H9 (cell line): ENCODE measurements around the gene ENHO. TPM values are rescaled to one million over a fixed set of nuclear protein-coding genes. Genes with fewer than 3 reads are reported as not detected.

Experiments
- DNase-seq: peaks from one replicate; pipeline ENCODE4 v3.0.0-alpha.2; 2017
- H2AFZ ChIP-seq: one replicate; pipeline ENCODE4 v1.6.1; 2013; ENCODE audit warnings: mild to moderate bottlenecking, low read length, control low read depth, moderate library complexity
- H2AK5ac ChIP-seq: 2 replicates; pipeline ENCODE4 v1.6.1; 2013; ENCODE audit warnings: low read length, control low read depth, mixed read lengths; ENCODE audit not compliant: insufficient read length
- H2BK120ac ChIP-seq: one replicate; pipeline ENCODE4 v1.6.1; 2013; ENCODE audit warnings: low read depth, mild to moderate bottlenecking, low read length, control low read depth, inconsistent platforms; ENCODE audit not compliant: poor library complexity, severe bottlenecking
- H2BK12ac ChIP-seq: 2 replicates; pipeline ENCODE4 v1.6.1; 2013; ENCODE audit warnings: low read length, control low read depth, mixed read lengths, low read depth; ENCODE audit not compliant: insufficient read length
- H2BK15ac ChIP-seq: 2 replicates; pipeline ENCODE4 v1.6.1; 2013; ENCODE audit warnings: low read depth, low read length, control low read depth
- H2BK20ac ChIP-seq: one replicate; pipeline ENCODE4 v1.6.1; 2013; ENCODE audit warnings: low read depth, mild to moderate bottlenecking, low read length, control low read depth, inconsistent platforms; ENCODE audit not compliant: poor library complexity, severe bottlenecking
- H2BK5ac ChIP-seq: 2 replicates; pipeline ENCODE4 v1.6.1; 2013; ENCODE audit warnings: low read length, control low read depth, mixed read lengths; ENCODE audit not compliant: insufficient read length
- H3K14ac ChIP-seq: 2 replicates; pipeline ENCODE4 v1.6.1; 2013; ENCODE audit warnings: low read length, control low read depth; ENCODE audit not compliant: insufficient read depth
- H3K18ac ChIP-seq: 2 replicates; pipeline ENCODE4 v1.6.1; 2013; ENCODE audit warnings: low read depth, mild to moderate bottlenecking, mixed read lengths, low read length, control low read depth; ENCODE audit not compliant: insufficient read length
- H3K23ac ChIP-seq: 2 replicates; pipeline ENCODE4 v1.6.1; 2013; ENCODE audit warnings: low read length, control low read depth, mixed read lengths, low read depth; ENCODE audit not compliant: insufficient read length
- H3K23me2 ChIP-seq: 2 replicates; pipeline ENCODE4 v1.6.1; 2013; ENCODE audit warnings: low read depth, mild to moderate bottlenecking, mixed read lengths, low read length, control low read depth; ENCODE audit not compliant: insufficient read length, poor library complexity, severe bottlenecking
- H3K27ac ChIP-seq: 2 replicates; pipeline ENCODE4 v1.5.1; 2013; ENCODE audit warnings: low read length, control low read depth, mixed read lengths, low read depth; ENCODE audit not compliant: insufficient read length
- H3K27me3 ChIP-seq: 2 replicates; pipeline ENCODE4 v1.6.1; 2013; ENCODE audit warnings: low read length, control low read depth, inconsistent platforms; ENCODE audit not compliant: insufficient read depth
- H3K4ac ChIP-seq: 2 replicates; pipeline ENCODE4 v1.6.1; 2013; ENCODE audit warnings: low read depth, mild to moderate bottlenecking, control low read depth, inconsistent platforms, low read length, moderate library complexity
- H3K4me1 ChIP-seq: 2 replicates; pipeline ENCODE4 v1.6.1; 2013; ENCODE audit warnings: low read length, control low read depth, inconsistent platforms; ENCODE audit not compliant: insufficient read depth
- H3K4me2 ChIP-seq: 2 replicates; pipeline ENCODE4 v1.6.1; 2013; ENCODE audit warnings: low read length, control low read depth, mixed read lengths; ENCODE audit not compliant: insufficient read length, insufficient read depth
- H3K56ac ChIP-seq: 2 replicates; pipeline ENCODE4 v1.6.1; 2013; ENCODE audit warnings: low read depth, mild to moderate bottlenecking, mixed read lengths, low read length, control low read depth; ENCODE audit not compliant: insufficient read length
- H3K79me1 ChIP-seq: 2 replicates; pipeline ENCODE4 v1.6.1; 2013; ENCODE audit warnings: low read depth, mild to moderate bottlenecking, moderate library complexity, low read length, control low read depth, inconsistent platforms; ENCODE audit not compliant: insufficient read depth, poor library complexity, severe bottlenecking
- H3K79me2 ChIP-seq: 2 replicates; pipeline ENCODE4 v1.6.1; 2013; ENCODE audit warnings: low read length, control low read depth, inconsistent platforms; ENCODE audit not compliant: insufficient read depth
- H3K9ac ChIP-seq: 2 replicates; pipeline ENCODE4 v1.6.1; 2013; ENCODE audit warnings: low read length, control low read depth, mixed read lengths; ENCODE audit not compliant: insufficient read length; ENCODE audit errors: extremely low read depth
- H3K9me3 ChIP-seq: one replicate; pipeline ENCODE4 v1.6.1; 2013; ENCODE audit warnings: low read depth, low read length, inconsistent platforms; ENCODE audit not compliant: control insufficient read depth
- H3T11ph ChIP-seq: one replicate; pipeline ENCODE4 v1.6.1; 2013; ENCODE audit warnings: mild to moderate bottlenecking, low read length, control low read depth, inconsistent platforms
- H4K20me1 ChIP-seq: one replicate; pipeline ENCODE4 v1.6.1; 2013; ENCODE audit not compliant: control insufficient read depth, insufficient read length, insufficient read depth
- H4K5ac ChIP-seq: 2 replicates; pipeline ENCODE4 v1.6.1; 2013; ENCODE audit warnings: low read depth, mild to moderate bottlenecking, mixed read lengths, low read length, control low read depth; ENCODE audit not compliant: insufficient read length
- H4K8ac ChIP-seq: replicated peaks from 2 replicates; pipeline ENCODE4 v1.6.1; 2013; ENCODE audit warnings: low read length, control low read depth, mixed read lengths, low read depth; ENCODE audit not compliant: insufficient read length
- H4K91ac ChIP-seq: 2 replicates; pipeline ENCODE4 v1.6.1; 2013; ENCODE audit warnings: low read depth, mild to moderate bottlenecking, moderate library complexity, mixed read lengths, low read length, control low read depth; ENCODE audit not compliant: insufficient read length
- H3K27ac Mint-ChIP-seq, 3 experiments: 2 replicates in 2 of 3; 3 replicates in 1 of 3; pipeline ENCODE4 v1.8.0; 2020 to 2021; ENCODE audit warnings: mixed read lengths in 3 of 3, mild to moderate bottlenecking in 1 of 3, moderate library complexity in 1 of 3
- H3K27me3 Mint-ChIP-seq: 2 replicates; pipeline ENCODE4 v1.8.0; 2021; ENCODE audit warnings: low read depth, mild to moderate bottlenecking, moderate library complexity, mixed read lengths
- H3K36me3 Mint-ChIP-seq, 3 experiments: 2 replicates in 2 of 3; 3 replicates in 1 of 3; pipeline ENCODE4 v1.8.0; 2020 to 2021; ENCODE audit warnings: low read depth in 3 of 3, mixed read lengths in 3 of 3; ENCODE audit not compliant: insufficient read depth in 1 of 3
- H3K4me1 Mint-ChIP-seq, 2 experiments: 2 replicates each; pipeline ENCODE4 v1.8.0; 2020; ENCODE audit warnings: mixed read lengths in 2 of 2
- H3K4me3 Mint-ChIP-seq, 2 experiments: 2 replicates in 1 of 2; 3 replicates in 1 of 2; pipeline ENCODE4 v1.8.0; 2020 to 2021; ENCODE audit warnings: mild to moderate bottlenecking in 2 of 2, mixed read lengths in 2 of 2, moderate library complexity in 1 of 2
- H3K9me3 Mint-ChIP-seq, 2 experiments: 2 replicates in 1 of 2; 3 replicates in 1 of 2; pipeline ENCODE4 v1.8.0; 2020; ENCODE audit warnings: mild to moderate bottlenecking in 2 of 2, mixed read lengths in 2 of 2, moderate library complexity in 1 of 2
- CTCF ChIP-seq: fragments of 200-600 bp; sonication (generic); conservative IDR thresholded peaks from 3 replicates; pipeline ENCODE4 v1.8.0; 2021; ENCODE audit warnings: antibody characterized with exemption, mild to moderate bottlenecking
- WGBS: extraction: QIAGEN DNeasy Blood & Tissue Kit; methylation state at CpG from one replicate; pipeline ENCODE4 v1.1.7; 2013; ENCODE audit warnings: missing lambda C conversion rate, low lambda C conversion rate, mixed read lengths; ENCODE audit not compliant: insufficient read length; ENCODE audit errors: extremely low coverage; 5-methylcytosine and 5-hydroxymethylcytosine counted together
- total RNA-seq: library from RNA; stranded (reverse); gene quantifications from 2 replicates; pipeline ENCODE4 v1.2.1, GENCODE V29; 2021

ENHO gene
- total RNA-seq, 1 experiment from 2014 or later: 14.5 TPM

DNA sequence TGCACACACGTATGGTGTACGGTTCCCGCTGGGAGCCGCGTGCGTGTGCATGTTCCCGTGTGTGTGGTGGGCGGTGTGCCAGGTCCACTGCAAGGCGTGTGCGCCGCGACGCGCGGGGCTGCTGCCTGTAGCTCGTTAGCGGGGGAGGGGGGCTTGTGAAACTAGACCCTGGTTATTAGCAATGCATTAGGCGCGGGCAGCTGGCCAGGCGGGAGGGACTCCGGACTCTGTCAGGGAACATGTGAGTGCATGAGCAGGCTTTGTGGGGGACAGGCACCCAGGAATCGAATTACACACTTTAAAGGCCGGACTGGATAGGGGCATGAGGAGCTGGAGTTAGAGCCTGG, 32.2 kb upstream of the ENHO start:
- no peak overlapping the region for H4K5ac ChIP-seq
- no peaks in the 10 kb centered on the region for H4K20me1 ChIP-seq
- no CpG with 5 or more reads among the region's 23 CpGs for WGBS
- Mint-ChIP-seq H3K36me3 (no peaks in the 10 kb centered on the region), H3K27me3 (peaks cover 3% of the 10 kb centered on the region), H3K4me1 (peaks cover 31 to 40% of the 10 kb centered on the region in 2 experiments), H3K27ac (peak overlapping the region in 1 of 3 experiments; percentile 71; a peak in 1 of 7 replicates), H3K4me3 (0 out of 5 replicates have a peak overlapping the region, but pooled peaks of 1 of the 2 experiments have one; percentile 26), H3K9me3 (no peaks in the 10 kb centered on the region; a peak in 1 of 5 replicates)
- no peak overlapping the region for H2AFZ ChIP-seq
- no peak for DNase-seq
- no peak overlapping the region for H3K23ac ChIP-seq
- H3K79me2 ChIP-seq: no peaks in the 10 kb centered on the region
- no peaks in the 10 kb centered on the region for H3K27me3 ChIP-seq
- no peaks in the 10 kb centered on the region for H3K23me2 ChIP-seq
- H3K18ac ChIP-seq: no peak overlapping the region
- TF ChIP-seq CTCF: no peak
- H2BK5ac ChIP-seq: no peak overlapping the region
- H4K91ac ChIP-seq: no peak overlapping the region
- H3K9ac ChIP-seq: no peak overlapping the region
- no peak overlapping the region for H3K14ac ChIP-seq
- no peak overlapping the region for H2BK12ac ChIP-seq
- H3K56ac ChIP-seq: no peak overlapping the region
- H3K79me1 ChIP-seq: no peaks in the 10 kb centered on the region
- H3K27ac ChIP-seq: no peak overlapping the region
- H3K4me2 ChIP-seq: no peak overlapping the region
- no peak overlapping the region for H4K8ac ChIP-seq
- H2BK15ac ChIP-seq: no peak overlapping the region
- no peak overlapping the region for H3K4ac ChIP-seq
- no peak overlapping the region for H2BK20ac ChIP-seq
- H2AK5ac ChIP-seq: no peak overlapping the region
- H3K9me3 ChIP-seq: no peaks in the 10 kb centered on the region
- H3T11ph ChIP-seq: no peak overlapping the region
- H2BK120ac ChIP-seq: no peak overlapping the region
- H3K4me1 ChIP-seq: peaks cover 9% of the 10 kb centered on the region; the same call in 1 of the 2 replicates
